Activated CD8-positive, alpha-beta T cell treated with anti-CD3 and anti-CD28 coated beads for 36 hours (primary cell): Measurements from ENCODE around the gene UBXN11. TPM values are rescaled to one million over a fixed set of nuclear protein-coding genes. Genes with fewer than 3 reads are reported as not detected.
A peak's percentile ranks its signal among the peaks of the same experiment; 100 is the strongest.

ENCODE experiments used
- ATAC-seq: fragments of 200-7000 bp; cut with Tn5 transposase; one replicate; pipeline ENCODE4 v1.10.0; 2021; ENCODE audit warnings: mild to moderate bottlenecking, moderate library complexity
- CTCF ChIA-PET: fragments of 350-600 bp; sonication (Branson Sonifier 250); formaldehyde crosslinking; loops from one replicate; lab custom pipeline; 2021; ENCODE audit warnings: antibody characterized with exemption; lab: Charles Lee
- POLR2A ChIA-PET: fragments of 350-600 bp; sonication (Branson Sonifier 250); formaldehyde crosslinking; loops from one replicate; lab custom pipeline; 2021; ENCODE audit warnings: antibody characterized with exemption; lab: Charles Lee
- DNase-seq: peaks from one replicate; pipeline ENCODE4 v3.0.0-alpha.2; 2020
- H3K27ac Mint-ChIP-seq: one replicate; pipeline ENCODE4 v1.8.0; 2021; ENCODE audit warnings: mild to moderate bottlenecking, mixed read lengths
- H3K27me3 Mint-ChIP-seq: one replicate; pipeline ENCODE4 v1.8.0; 2021; ENCODE audit warnings: mixed read lengths
- H3K36me3 Mint-ChIP-seq: one replicate; pipeline ENCODE4 v1.8.0; 2021; ENCODE audit warnings: low read depth, mixed read lengths
- H3K4me1 Mint-ChIP-seq: one replicate; pipeline ENCODE4 v1.8.0; 2021; ENCODE audit warnings: low read depth, mixed read lengths
- H3K4me3 Mint-ChIP-seq: one replicate; pipeline ENCODE4 v1.8.0; 2021; ENCODE audit warnings: mild to moderate bottlenecking, moderate library complexity, mixed read lengths
- H3K9me3 Mint-ChIP-seq: one replicate; pipeline ENCODE4 v1.8.0; 2021; ENCODE audit warnings: mixed read lengths
- CTCF ChIP-seq: fragments of 200-600 bp; IDR thresholded peaks from one replicate; pipeline ENCODE4 v1.8.0; 2022; ENCODE audit warnings: antibody characterized with exemption, mild to moderate bottlenecking
- intact Hi-C: fragments of 100-400 bp; cut with micrococcal nuclease; formaldehyde crosslinking; loops from one replicate; pipeline ENCODE4 v1.10.0; 2022
- total RNA-seq, 2 experiments: library from RNA; stranded (reverse); gene quantifications; one replicate each; pipeline ENCODE4 v1.2.3, GENCODE V29; 2021

UBXN11 gene
- total RNA-seq, 2 experiments from 2014 or later, result 24.9 to 26.0 TPM

- POLR2A ChIA-PET, result interaction anchor here (0.8 to 8.1 kb wide), 10 partner anchors 9 to 73 kb away, joined by 3 to 77 read pairs (median 4); partner anchors contain the start of genes CD52 and CEP85
- Mint-ChIP-seq H3K9me3 (no peaks in the 10 kb centered on the region), H3K27ac (peak overlapping the region; percentile 93), H3K27me3 (no peaks in the 10 kb centered on the region), H3K36me3 (no peaks in the 10 kb centered on the region), H3K4me3 (peak overlapping the region; percentile 86), H3K4me1 (peaks cover 22% of the 10 kb centered on the region)
- no peak for TF ChIP-seq CTCF
- DNase-seq, result peak; percentile 21
- CTCF ChIA-PET, result interaction anchor here (0.8 to 3.9 kb wide), 10 partner anchors 8 to 84 kb away, joined by 3 to 46 read pairs (median 4); partner anchors contain the start of genes CD52 and SH3BGRL3
- peak; percentile 4 for ATAC-seq
- intact Hi-C loops, result no loop called here
Measured at GRCh38 chr1:26307363-26307781, 936 bp upstream of the UBXN11 start.

- Mint-ChIP-seq H3K36me3 (peaks cover 2% of the 10 kb centered on the region), H3K27ac (peak overlapping the region; percentile 88), H3K4me3 (peak overlapping the region; percentile 86), H3K4me1 (peaks cover 22% of the 10 kb centered on the region), H3K9me3 (no peaks in the 10 kb centered on the region), H3K27me3 (no peaks in the 10 kb centered on the region)
- intact Hi-C loops, result no loop called here
- TF ChIP-seq CTCF, result no peak
- DNase-seq (no peak), ATAC-seq (no peak)
- ChIA-PET CTCF (interaction anchor here (1.0 to 3.9 kb wide), 4 partner anchors 13 to 111 kb away, joined by 3 to 46 read pairs (median 3); no protein-coding TSS in a partner anchor), POLR2A (interaction anchor here (1.4 to 8.1 kb wide), 3 partner anchors 12 to 25 kb away, joined by 3 to 77 read pairs (median 52); partner anchors contain the start of gene CD52)
Measured at GRCh38 chr1:26305667-26306289, 658 bp downstream of the UBXN11 start.

GRCh38 chr1:26302733-26303405 lies 3.6 kb downstream of the UBXN11 start:
- POLR2A ChIA-PET, result interaction anchor here (6.8 kb wide), 1 partner anchor 13 kb away, joined by 44 read pairs; no protein-coding TSS in a partner anchor

GRCh38 chr1:26300578-26301275 lies 5.7 kb downstream of the UBXN11 start:
- Mint-ChIP-seq H3K36me3 (peaks cover 2% of the 10 kb centered on the region), H3K27ac (peak overlapping the region; percentile 55), H3K27me3 (no peaks in the 10 kb centered on the region), H3K4me1 (peaks cover 5% of the 10 kb centered on the region), H3K9me3 (no peaks in the 10 kb centered on the region), H3K4me3 (no peak overlapping the region)
- ChIA-PET CTCF (interaction anchor here (0.8 to 1.2 kb wide), 2 partner anchors 12 to 21 kb away, joined by 3 to 4 read pairs; no protein-coding TSS in a partner anchor), POLR2A (interaction anchor here (4.9 to 6.8 kb wide), 2 partner anchors 11 to 16 kb away, joined by 21 to 44 read pairs; no protein-coding TSS in a partner anchor)
- TF ChIP-seq CTCF, result no peak
- DNase-seq, result no peak
- intact Hi-C loops, result no loop called here
- ATAC-seq, result no peak

More at GRCh38 chr1:26302733-26303405, 3.6 kb downstream of the UBXN11 start:
- TF ChIP-seq CTCF, result no peak
- Mint-ChIP-seq H3K9me3 (no peaks in the 10 kb centered on the region), H3K4me1 (peaks cover 15% of the 10 kb centered on the region), H3K27me3 (no peaks in the 10 kb centered on the region), H3K27ac (no peak overlapping the region), H3K36me3 (peaks cover 2% of the 10 kb centered on the region), H3K4me3 (no peak overlapping the region)
- ATAC-seq, result no peak
- no peak for DNase-seq
- intact Hi-C loops, result no loop called here
- CTCF ChIA-PET, result no interaction called here
